Measurements from ENCODE around the gene RNF213.
"Not testable (repeated sequence)": the region's sequence is repeated elsewhere in the genome, so short reads cannot be mapped to it uniquely, and the experiment has no call there.

RNF213 gene

GRCh38 chr17:80296221-80296620 is 35.6 kb downstream of the RNF213 start:
- DNase-seq = no peak

GRCh38 chr17:80297996-80298560 is 37.4 kb downstream of the RNF213 start:
- no peak for DNase-seq

DNA sequence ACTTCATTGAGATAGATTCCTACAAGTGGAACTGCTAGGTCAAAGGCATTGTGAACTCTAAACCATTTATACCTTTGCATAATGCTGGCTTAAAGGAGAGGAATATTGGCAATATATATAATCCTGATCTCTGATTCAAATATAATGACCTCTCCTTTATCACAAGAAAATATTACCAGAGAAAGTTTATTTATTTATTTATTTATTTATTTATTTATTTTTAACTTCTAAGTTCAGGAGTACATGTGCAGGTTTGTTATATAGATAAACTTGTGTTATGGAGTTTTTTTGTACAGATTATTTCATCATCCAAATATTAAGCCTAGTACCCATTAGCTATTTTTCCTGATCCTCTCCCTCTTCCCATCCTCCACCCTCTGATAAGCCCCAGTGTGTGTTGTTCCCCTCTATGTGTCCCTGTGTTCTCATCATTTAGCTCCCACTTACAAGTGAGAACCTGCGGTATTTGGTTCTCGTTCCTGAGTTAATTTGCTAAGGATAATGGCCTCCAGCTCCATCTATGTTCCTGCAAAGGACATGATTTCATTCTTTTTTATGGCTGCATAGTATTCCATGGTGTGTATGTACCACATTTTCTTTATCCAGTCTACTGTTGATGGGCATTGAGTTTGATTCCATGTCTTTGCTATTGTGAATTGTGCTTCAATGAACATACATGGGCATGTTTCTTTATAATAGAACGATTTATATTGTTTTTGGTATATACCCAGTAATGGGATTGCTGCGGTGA is 38.9 kb downstream of the RNF213 start:
- not testable (repeated sequence) for DNase-seq

DNA sequence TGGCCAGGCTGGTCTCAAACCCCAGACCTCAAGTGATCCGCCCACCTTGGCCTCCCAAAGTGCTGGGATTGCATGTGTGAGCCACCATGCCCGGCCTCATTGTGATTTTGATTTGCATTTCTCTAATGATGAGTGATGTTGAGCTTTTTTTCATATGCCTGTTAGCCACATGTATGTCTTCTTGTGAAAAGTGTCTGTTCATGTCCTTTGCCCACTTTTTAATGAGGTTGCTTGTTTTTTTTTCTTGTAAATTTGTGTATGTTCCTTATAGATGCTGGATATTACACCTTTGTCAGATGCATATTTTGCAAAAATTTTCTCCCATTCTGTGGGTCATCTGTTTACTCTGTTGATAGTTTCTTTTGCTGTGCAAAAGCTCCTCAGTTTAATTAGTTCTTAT is 40.1 kb downstream of the RNF213 start:
- not testable (repeated sequence) for DNase-seq

- no peak for DNase-seq
Observed at GRCh38 chr17:80303824-80304223, 43.2 kb downstream of the RNF213 start.

- DNase-seq = no peak
Observed at GRCh38 chr17:80307994-80308691, 47.5 kb downstream of the RNF213 start.

DNA sequence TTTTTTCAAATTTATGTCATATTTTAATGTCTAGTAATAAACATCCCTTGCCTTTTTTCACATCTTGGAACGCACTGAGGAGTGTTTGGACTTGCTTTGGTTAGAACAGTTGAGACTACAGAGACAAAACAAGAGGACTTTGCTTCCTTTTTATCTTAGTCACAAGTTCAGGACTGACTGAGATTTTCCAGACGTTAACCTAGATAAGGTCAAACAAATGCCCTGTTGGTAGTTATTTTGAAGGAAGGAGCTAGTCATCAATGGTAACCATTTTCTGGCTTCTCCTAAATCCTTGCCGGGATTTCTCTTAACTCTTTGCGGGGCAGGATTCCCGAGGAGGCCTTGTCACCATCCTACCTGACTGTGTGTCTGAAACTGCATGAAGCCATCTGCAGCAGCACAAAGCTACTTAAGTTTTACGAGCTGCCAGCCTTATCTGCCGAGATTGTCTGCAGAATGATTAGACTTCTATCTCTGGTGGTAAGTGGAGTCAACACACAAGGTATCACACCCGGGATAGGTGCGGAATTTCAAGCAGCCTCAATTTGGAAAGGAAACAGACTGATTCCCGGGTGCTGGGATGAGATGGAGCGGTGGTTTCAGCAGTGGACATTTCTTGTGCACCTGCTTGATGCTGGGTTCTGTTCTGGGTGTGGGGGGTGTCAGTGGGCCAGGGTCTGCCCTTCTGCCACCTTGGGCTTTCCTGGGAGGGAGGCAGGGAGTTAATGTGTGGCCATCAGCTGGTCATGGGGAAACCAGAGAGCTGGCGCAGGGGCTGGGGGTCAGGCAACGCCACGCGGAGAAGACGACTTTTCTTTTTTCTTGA is 48.3 kb downstream of the RNF213 start:
- no peak for DNase-seq

DNA sequence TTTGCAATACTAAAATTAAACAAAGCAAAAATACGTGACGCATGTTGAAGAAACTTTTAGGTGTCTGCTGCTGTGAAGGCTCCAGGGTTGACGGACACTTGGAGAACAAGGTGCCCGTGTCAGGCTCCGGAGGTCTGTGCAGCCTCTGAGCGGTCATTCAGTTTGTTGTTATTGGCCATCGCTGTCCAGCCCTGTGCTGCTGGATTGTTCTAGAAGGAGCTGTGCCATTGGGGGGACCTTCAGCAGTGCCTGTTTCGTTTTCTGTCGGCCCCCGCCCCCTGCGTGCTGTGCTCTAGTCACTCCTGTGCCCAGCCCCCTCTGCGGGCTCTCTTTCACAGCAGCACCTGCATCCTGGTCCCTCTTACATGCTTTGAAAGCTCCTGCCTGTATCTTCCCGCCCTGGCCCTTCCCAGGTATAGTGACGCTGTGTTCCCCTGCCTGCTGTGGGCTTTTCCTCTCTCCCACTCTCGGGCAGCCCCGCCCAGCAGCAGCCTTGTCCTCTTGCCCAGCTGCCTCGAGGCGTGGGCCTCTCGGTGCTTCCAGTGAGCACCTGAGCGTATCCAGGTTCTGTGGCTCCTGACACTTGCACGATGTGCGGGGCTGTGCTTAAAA is 50.7 kb downstream of the RNF213 start:
- DNase-seq = no peak

- DNase-seq = no peak
Observed at GRCh38 chr17:80312621-80313135, 52.0 kb downstream of the RNF213 start.

GRCh38 chr17:80313160-80313829 is 52.6 kb downstream of the RNF213 start:
- no peak for DNase-seq

DNA sequence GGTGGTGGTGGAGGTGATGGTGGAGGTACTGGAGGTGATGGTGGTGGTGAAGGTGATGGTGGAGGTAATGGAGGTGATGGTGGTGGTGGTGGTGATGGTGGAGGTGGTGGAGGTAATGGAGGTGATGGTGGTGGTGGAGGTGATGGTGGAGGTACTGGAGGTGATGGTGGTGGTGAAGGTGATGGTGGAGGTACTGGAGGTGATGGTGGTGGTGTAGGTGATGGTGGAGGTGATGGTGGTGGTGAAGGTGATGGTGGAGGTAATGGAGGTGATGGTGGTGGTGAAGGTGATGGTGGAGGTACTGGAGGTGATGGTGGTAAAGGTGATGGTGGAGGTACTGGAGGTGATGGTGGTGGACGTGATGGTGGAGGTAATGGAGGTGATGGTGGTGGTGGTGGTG is 53.3 kb downstream of the RNF213 start:
- DNase-seq = not testable (repeated sequence)

DNA sequence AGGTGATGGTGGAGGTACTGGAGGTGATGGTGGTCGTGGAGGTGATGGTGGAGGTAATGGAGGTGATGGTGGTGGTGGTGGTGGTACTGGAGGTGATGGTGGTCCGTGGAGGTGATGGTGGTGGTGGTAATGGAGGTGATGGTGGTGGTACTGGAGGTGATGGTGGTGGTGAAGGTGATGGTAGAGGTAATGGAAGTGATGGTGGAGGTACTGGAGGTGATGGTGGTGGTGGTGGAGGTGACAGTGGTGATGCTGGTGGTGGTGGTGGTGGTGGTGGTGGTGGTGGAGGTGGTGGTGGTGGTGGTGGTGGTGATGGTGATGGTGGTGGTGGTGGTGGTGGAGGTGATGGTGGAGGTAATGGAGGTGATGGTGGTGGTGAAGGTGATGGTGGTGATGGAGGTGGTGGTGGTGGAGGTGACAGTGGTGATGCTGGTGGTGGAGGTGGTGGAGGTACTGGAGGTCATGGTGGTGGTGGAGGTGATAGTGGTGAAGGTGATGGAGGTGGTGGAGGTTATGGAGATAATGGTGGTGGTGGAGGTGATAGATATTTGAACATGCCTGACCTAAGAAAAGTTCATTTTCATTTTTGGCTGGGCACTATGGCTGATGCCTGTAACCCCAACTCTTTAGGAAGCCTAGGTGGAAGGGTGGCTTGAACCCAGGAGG is 55.0 kb downstream of the RNF213 start:
- no peak for DNase-seq

GRCh38 chr17:80316431-80316830 is 55.8 kb downstream of the RNF213 start:
- no peak for DNase-seq

DNA sequence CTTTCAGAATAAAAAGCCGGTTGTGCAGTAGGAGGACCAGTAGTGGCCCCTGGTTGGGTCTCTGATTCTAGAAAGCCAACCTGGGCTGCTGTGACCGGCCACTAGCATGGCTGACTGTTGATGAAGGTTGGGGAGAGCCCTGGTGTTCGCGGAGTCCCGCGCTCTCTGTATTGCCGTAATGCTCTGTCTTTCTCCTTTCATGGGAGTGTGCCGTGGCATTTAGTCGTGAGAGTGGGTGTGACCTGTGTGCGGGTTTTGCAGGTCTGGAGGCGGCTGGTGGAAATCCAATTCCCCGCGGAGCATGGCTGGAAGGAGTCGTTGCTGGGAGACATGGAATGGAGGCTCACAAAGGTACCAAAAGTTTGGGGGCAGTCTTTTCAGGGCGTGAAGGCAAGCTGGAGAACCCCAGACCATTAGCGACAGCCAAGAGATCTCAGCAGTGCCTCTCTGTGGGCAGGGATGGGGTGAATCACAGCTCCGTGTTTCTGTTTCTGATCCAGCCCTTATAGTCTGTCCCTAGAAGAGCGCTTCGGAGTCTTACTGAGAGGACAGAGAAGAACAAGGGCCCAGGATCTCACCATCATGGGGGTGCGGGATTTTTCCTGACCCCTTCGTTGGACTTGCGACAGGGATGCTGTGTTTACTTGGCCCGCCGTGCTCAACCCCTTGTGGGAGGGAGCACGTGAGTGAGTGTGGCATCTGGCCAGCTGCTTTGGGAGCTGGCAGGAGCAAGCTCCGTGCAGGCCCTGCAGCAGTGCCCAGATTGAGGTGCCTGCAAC is 56.5 kb downstream of the RNF213 start:
- no peak for DNase-seq

DNA sequence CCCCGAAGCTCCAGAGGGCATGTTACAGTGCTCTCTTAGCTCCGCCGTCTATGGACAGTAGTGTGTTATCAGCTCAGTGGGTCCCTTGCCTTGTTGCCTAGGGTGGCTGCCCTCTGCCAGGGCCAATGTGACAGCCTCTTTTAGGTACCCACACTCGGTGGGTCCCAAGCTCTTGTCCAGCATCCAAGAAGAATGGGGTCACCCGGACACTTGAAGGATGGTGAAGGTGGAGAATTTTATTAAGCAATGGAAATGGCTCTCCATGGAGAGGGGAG is 57.0 kb downstream of the RNF213 start:
- DNase-seq = no peak

GRCh38 chr17:80318166-80318565 is 57.5 kb downstream of the RNF213 start:
- no peak for DNase-seq

DNA sequence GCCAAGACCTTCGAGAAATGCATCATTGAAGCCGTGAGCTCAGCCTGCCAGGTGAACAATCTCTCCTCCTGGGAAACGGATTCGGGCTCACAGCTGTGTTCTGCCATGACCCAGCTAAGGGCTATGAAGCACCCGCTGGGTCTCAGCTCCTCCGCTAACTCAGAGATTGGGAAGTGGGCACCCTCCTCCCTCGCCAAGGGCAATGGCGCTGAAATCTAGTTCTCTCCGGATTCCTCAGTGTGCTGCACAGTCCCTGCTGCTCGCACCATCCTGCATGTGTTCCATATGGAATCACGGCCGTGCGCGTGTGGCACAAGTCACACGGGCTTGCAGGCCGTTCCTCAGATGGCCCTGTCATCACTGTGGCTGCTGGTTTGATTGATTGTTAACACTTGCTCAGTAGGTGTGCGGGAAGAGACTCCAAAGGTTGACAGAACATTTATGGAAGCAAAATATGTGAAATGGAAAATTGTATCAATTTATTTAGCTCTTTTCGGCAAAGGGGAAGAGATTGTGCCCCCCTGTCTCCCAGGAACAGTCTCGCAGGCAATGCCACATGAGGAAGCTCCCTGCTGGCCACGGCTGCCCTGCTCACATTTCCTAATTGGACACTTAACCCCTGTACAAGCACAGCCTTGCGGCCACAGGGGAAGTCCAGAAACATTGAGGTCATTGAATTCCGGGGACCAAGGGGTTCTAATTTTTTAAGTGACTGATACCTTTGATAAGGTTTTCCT is 58.8 kb downstream of the RNF213 start:
- DNase-seq = no peak

- DNase-seq = no peak
Observed at GRCh38 chr17:80319999-80320344, 59.3 kb downstream of the RNF213 start.

GRCh38 chr17:80320496-80320895 is 59.8 kb downstream of the RNF213 start:
- no peak for DNase-seq

DNA sequence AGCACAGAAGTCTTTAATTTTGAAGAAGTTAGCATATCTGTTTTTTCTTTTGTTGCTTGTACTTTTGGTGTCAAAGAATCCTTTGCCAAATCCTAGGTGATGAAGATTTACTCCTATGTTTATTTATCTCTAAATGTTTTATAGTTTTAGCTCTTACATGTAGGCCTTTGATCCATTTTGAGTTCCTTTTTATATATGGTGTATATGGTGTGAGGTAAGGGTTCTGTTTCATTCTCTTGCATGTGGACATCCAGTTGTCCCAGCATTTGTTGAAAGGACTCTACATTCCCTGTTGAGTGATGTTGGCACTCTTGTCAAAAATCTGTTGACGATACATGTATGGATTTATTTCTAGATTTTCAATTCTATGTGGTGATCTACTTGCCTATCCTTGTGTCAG is 62.2 kb downstream of the RNF213 start:
- no peak for DNase-seq

Measured in stimulated activated naive CD4-positive, alpha-beta T cell (primary cell).